Measurements from ENCODE around the gene OAT. TPM values are rescaled to one million over a fixed set of nuclear protein-coding genes. Genes with fewer than 3 reads are reported as not detected.
A peak's percentile ranks its signal among the peaks of the same experiment; 100 is the strongest.

OAT gene
- total RNA-seq, 3 donors from 2014 or later: 46.7 to 120 (median 69.6) TPM

GRCh38 chr10:124354411-124355382, 64.0 kb downstream of the OAT start:
- Histone ChIP-seq H3K9me3 (no peaks in the 10 kb centered on the region), H3K4me3 (no peak overlapping the region), H3K36me3 (ENCODE audit: low read depth) (no peaks in the 10 kb centered on the region), H3K4me1 (ENCODE audit: low read depth) (no peaks in the 10 kb centered on the region)
- peak in 2 of 3 donors; percentile 50 to 59 for DNase-seq
- intact Hi-C loops (cut with DNase I, micrococcal nuclease): no loop called here
- peak; percentile 85 for ATAC-seq
- TF ChIP-seq CTCF (IDR thresholded peaks at IDR 0.05): no peak

- no peak overlapping the region for H3K4me3 ChIP-seq
- no peak for ATAC-seq
- intact Hi-C loops (cut with DNase I, micrococcal nuclease): no loop called here
- TF ChIP-seq CTCF (IDR thresholded peaks at IDR 0.05): no peak
- DNase-seq: no peak
- H3K36me3 ChIP-seq (ENCODE audit: low read depth): no peaks in the 10 kb centered on the region
- no peaks in the 10 kb centered on the region for H3K9me3 ChIP-seq
- H3K4me1 ChIP-seq (ENCODE audit: low read depth): no peaks in the 10 kb centered on the region
Measured at GRCh38 chr10:124353896-124354295, 64.8 kb downstream of the OAT start.

- ATAC-seq (no peak), DNase-seq (no peak)
- no peaks in the 10 kb centered on the region for H3K4me1 ChIP-seq (ENCODE audit: low read depth)
- no peaks in the 10 kb centered on the region for H3K9me3 ChIP-seq
- no peak overlapping the region for H3K4me3 ChIP-seq
- intact Hi-C loops (cut with DNase I, micrococcal nuclease): no loop called here
- H3K36me3 ChIP-seq (ENCODE audit: low read depth): no peaks in the 10 kb centered on the region
- TF ChIP-seq CTCF (IDR thresholded peaks at IDR 0.05): no peak
Measured at GRCh38 chr10:124353091-124353815, 65.5 kb downstream of the OAT start.

DNA sequence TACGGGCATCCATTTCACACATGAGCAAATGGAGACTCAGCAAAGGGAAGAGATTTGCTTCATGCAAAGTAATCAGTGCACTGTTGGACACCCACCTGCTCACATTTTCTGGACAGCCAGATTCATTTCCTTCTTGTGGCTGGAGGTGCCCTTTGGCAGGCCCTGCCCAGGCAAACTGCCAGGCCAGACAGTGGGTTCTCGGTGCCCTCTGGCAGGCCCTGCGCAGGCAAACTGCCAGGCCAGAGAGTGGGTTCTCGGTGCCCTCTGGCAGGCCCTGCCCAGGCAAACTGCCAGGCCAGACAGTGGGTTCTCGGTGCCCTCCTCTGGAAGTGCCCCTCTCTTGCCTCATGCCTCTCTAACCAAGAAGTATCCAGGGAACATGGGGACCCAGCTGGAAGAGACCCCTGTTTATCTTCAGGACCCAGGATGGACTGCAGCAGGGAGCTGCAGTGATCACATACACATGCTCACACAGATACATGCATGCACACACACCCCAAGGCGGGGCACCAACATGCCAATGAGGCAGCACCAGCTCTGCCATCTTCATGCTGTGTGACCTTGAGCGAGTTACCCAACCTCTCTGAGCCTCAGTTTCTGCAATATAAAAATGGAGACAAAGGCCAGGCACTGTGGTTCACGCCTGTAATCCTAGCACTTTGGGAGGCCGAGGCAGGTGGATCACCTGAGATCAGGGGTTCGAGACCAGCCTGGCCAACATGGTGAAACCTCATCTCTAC, 67.1 kb downstream of the OAT start:
- no peak overlapping the region for H3K4me3 ChIP-seq
- ATAC-seq (no peak), DNase-seq (no peak)
- TF ChIP-seq CTCF (IDR thresholded peaks at IDR 0.05): no peak
- intact Hi-C loops (cut with DNase I, micrococcal nuclease): no loop called here
- no peaks in the 10 kb centered on the region for H3K9me3 ChIP-seq
- H3K4me1 ChIP-seq (ENCODE audit: low read depth): no peaks in the 10 kb centered on the region
- no peaks in the 10 kb centered on the region for H3K36me3 ChIP-seq (ENCODE audit: low read depth)

DNA sequence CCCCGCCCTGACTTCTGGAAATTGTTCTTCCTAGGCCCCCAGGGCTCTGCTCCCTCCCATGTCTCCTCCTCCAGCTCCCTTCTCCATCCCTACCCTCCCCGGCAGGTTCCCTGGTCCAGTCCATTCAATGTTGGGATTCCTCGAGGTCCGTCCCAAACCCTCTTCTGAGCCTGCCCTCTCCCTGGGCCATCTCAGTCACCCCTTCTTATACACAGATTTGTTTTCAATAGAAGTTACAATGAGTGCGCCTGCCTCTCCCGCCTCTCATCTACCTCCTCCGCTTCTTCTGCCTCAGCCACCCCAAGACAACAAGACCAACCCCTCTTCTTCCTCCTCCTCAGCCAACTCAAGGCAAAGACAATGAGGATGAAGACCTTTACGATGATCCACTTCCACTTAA, 67.9 kb downstream of the OAT start:
- no peaks in the 10 kb centered on the region for H3K36me3 ChIP-seq (ENCODE audit: low read depth)
- DNase-seq (no peak), ATAC-seq (no peak)
- no peaks in the 10 kb centered on the region for H3K4me1 ChIP-seq (ENCODE audit: low read depth)
- no peak for TF ChIP-seq CTCF (IDR thresholded peaks at IDR 0.05)
- no peak overlapping the region for H3K4me3 ChIP-seq
- intact Hi-C loops (cut with DNase I, micrococcal nuclease): no loop called here
- H3K9me3 ChIP-seq: no peaks in the 10 kb centered on the region

Data from mucosa of descending colon (tissue), 3 donors.